KMS-11 (cell line): Measurements from ENCODE around the gene DAPK3.
"Not testable (repeated sequence)": the region's sequence is repeated elsewhere in the genome, so short reads cannot be mapped to it uniquely, and the experiment has no call there.

Source experiments
- H2AFZ ChIP-seq: fragments of 200-600 bp; sonication (generic); 2 replicates; pipeline ENCODE4 v1.6.1; 2016; ENCODE audit warnings: antibody characterized with exemption, mixed run types, low read depth
- H3K27ac ChIP-seq: fragments of 200-600 bp; sonication (generic); 2 replicates; pipeline ENCODE4 v1.6.1; 2016; ENCODE audit warnings: mild to moderate bottlenecking, mixed run types
- H3K27me3 ChIP-seq: fragments of 200-600 bp; sonication (generic); 2 replicates; pipeline ENCODE4 v1.6.1; 2017; ENCODE audit warnings: mild to moderate bottlenecking, low read depth, mixed run types, moderate library complexity; ENCODE audit not compliant: insufficient read depth
- H3K36me3 ChIP-seq: fragments of 200-600 bp; sonication (generic); 2 replicates; pipeline ENCODE4 v1.6.1; 2017; ENCODE audit warnings: mild to moderate bottlenecking, mixed run types; ENCODE audit not compliant: insufficient read depth
- H3K4me1 ChIP-seq: fragments of 200-600 bp; sonication (generic); 2 replicates; pipeline ENCODE4 v1.6.1; 2016; ENCODE audit warnings: mild to moderate bottlenecking, low read depth, mixed run types; ENCODE audit not compliant: poor library complexity, severe bottlenecking
- H3K4me2 ChIP-seq: fragments of 200-600 bp; sonication (generic); 2 replicates; pipeline ENCODE4 v1.7.0; 2016; ENCODE audit warnings: mild to moderate bottlenecking, mixed run types
- H3K4me3 ChIP-seq: fragments of 200-600 bp; sonication (generic); IDR thresholded peaks from 2 replicates; pipeline ENCODE4 v1.6.1; 2017; ENCODE audit warnings: low read depth, low read length, mixed read lengths; ENCODE audit not compliant: insufficient read depth
- H3K79me2 ChIP-seq: fragments of 200-600 bp; sonication (generic); 2 replicates; pipeline ENCODE4 v1.6.1; 2016; ENCODE audit warnings: low read depth, mixed run types; ENCODE audit not compliant: insufficient read depth
- H3K9ac ChIP-seq: fragments of 200-600 bp; sonication (generic); 2 replicates; pipeline ENCODE4 v1.6.1; 2016; ENCODE audit warnings: mild to moderate bottlenecking, mixed run types
- H4K20me1 ChIP-seq: fragments of 200-600 bp; sonication (generic); 2 replicates; pipeline ENCODE4 v1.6.1; 2016; ENCODE audit warnings: mild to moderate bottlenecking, mixed run types; ENCODE audit not compliant: insufficient read depth
- CTCF ChIP-seq: fragments of 200-600 bp; sonication (generic); conservative IDR thresholded peaks from 2 replicates; pipeline ENCODE4 v1.6.1; 2017; ENCODE audit warnings: low read depth, mild to moderate bottlenecking, antibody characterized with exemption, low read length, moderate library complexity, mixed read lengths

DAPK3 gene

GRCh38 chr19:3959766-3960131 lies 11.2 kb downstream of the DAPK3 start:
- H3K36me3 ChIP-seq, result no peaks in the 10 kb centered on the region

GRCh38 chr19:3958836-3959765 lies 11.8 kb downstream of the DAPK3 start:
- no peak overlapping the region for H3K4me3 ChIP-seq
- H3K4me1 ChIP-seq, result no peaks in the 10 kb centered on the region
- H4K20me1 ChIP-seq, result no peaks in the 10 kb centered on the region
- no peaks in the 10 kb centered on the region for H3K36me3 ChIP-seq
- H3K79me2 ChIP-seq, result no peaks in the 10 kb centered on the region
- no peaks in the 10 kb centered on the region for H3K27me3 ChIP-seq
- H3K4me2 ChIP-seq, result no peak overlapping the region
- TF ChIP-seq CTCF, result no peak
- no peak overlapping the region for H2AFZ ChIP-seq
- H3K9ac ChIP-seq, result no peak overlapping the region
- H3K27ac ChIP-seq, result no peak overlapping the region

More at GRCh38 chr19:3959766-3960131, 11.2 kb downstream of the DAPK3 start:
- Histone ChIP-seq H3K4me1 (no peaks in the 10 kb centered on the region), H3K4me2 (no peak overlapping the region), H2AFZ (no peak overlapping the region), H3K27me3 (no peaks in the 10 kb centered on the region), H3K27ac (no peak overlapping the region), H3K9ac (no peak overlapping the region), H3K79me2 (no peaks in the 10 kb centered on the region), H3K4me3 (no peak overlapping the region), H4K20me1 (no peaks in the 10 kb centered on the region)
- no peak for TF ChIP-seq CTCF

GRCh38 chr19:3955688-3956087 lies 15.2 kb downstream of the DAPK3 start:
- H3K4me3 ChIP-seq, result no peak overlapping the region
- no peaks in the 10 kb centered on the region for H3K36me3 ChIP-seq
- H3K4me1 ChIP-seq, result no peaks in the 10 kb centered on the region
- H3K79me2 ChIP-seq, result no peaks in the 10 kb centered on the region
- no peak for TF ChIP-seq CTCF
- no peak overlapping the region for H3K9ac ChIP-seq
- no peaks in the 10 kb centered on the region for H4K20me1 ChIP-seq
- H3K4me2 ChIP-seq, result no peak overlapping the region
- no peak overlapping the region for H3K27ac ChIP-seq
- peaks cover 10% of the 10 kb centered on the region; the same call in 1 of the 2 replicates for H3K27me3 ChIP-seq
- no peak overlapping the region for H2AFZ ChIP-seq

- not testable (repeated sequence) for H2AFZ ChIP-seq, H3K79me2 ChIP-seq, H3K4me2 ChIP-seq, H3K36me3 ChIP-seq, H3K4me1 ChIP-seq, H3K9ac ChIP-seq, H4K20me1 ChIP-seq, H3K27ac ChIP-seq, H3K4me3 ChIP-seq
- peaks cover 10% of the 10 kb centered on the region; the same call in 1 of the 2 replicates for H3K27me3 ChIP-seq
Measured at GRCh38 chr19:3955276-3955675, 15.6 kb downstream of the DAPK3 start.

- Histone ChIP-seq H3K79me2 (no peaks in the 10 kb centered on the region), H3K36me3 (no peaks in the 10 kb centered on the region), H3K27me3 (peaks cover 15% of the 10 kb centered on the region; the same call in 1 of the 2 replicates), H2AFZ (no peak overlapping the region), H3K4me2 (no peak overlapping the region), H3K9ac (no peak overlapping the region), H4K20me1 (no peaks in the 10 kb centered on the region), H3K4me1 (no peaks in the 10 kb centered on the region), H3K4me3 (no peak overlapping the region), H3K27ac (no peak overlapping the region)
- no peak for TF ChIP-seq CTCF
Measured at GRCh38 chr19:3954107-3954506, 16.8 kb downstream of the DAPK3 start.

GRCh38 chr19:3952755-3953276 lies 18.1 kb downstream of the DAPK3 start:
- not testable (repeated sequence) for H3K4me2 ChIP-seq, H3K36me3 ChIP-seq, H4K20me1 ChIP-seq, H3K27ac ChIP-seq, H3K4me1 ChIP-seq, H2AFZ ChIP-seq, H3K4me3 ChIP-seq, H3K79me2 ChIP-seq, H3K9ac ChIP-seq
- peaks cover 24% of the 10 kb centered on the region; the same call in 1 of the 2 replicates for H3K27me3 ChIP-seq
